Measurements from ENCODE around the gene UBLCP1. TPM values are rescaled to one million over a fixed set of nuclear protein-coding genes. Genes with fewer than 3 reads are reported as not detected.
"Not testable (repeated sequence)": the region's sequence is repeated elsewhere in the genome, so short reads cannot be mapped to it uniquely, and the experiment has no call there.

UBLCP1 gene
- total and polyA plus RNA-seq, 2 donors (not counting 1 experiment from before 2014, with no cell fraction given): 9.6 to 25.1 TPM

GRCh38 chr5:159263569-159263905 lies 447 bp downstream of the UBLCP1 start:
- ATAC-seq (ENCODE audit: low read depth) (no peak), DNase-seq (no peak)
- TF ChIP-seq CTCF (IDR thresholded peaks at IDR 0.05): no peak
- TF ChIP-seq EZH2 (IDR thresholded peaks at IDR 0.05; ENCODE audit: borderline replicate concordance, insufficient read depth, low read depth, low read length, poor library complexity, severe bottlenecking): no peak
- Mint-ChIP-seq H3K27me3 (no peaks in the 10 kb centered on the region), H3K4me3 (peak overlapping the region; percentile 96), H3K9me3 (ENCODE audit: insufficient read depth) (peaks cover 3% of the 10 kb centered on the region), H3K4me1 (peaks cover 34% of the 10 kb centered on the region), H3K27ac (peak overlapping the region; percentile 97)
- Histone ChIP-seq H3K4me2 (replicated peaks; ENCODE audit: low read depth, low read length, poor library complexity, severe bottlenecking) (peak overlapping the region; percentile 83), H2AFZ (ENCODE audit: insufficient read depth, low read depth, low read length, poor library complexity, severe bottlenecking) (peak overlapping the region; percentile 90), H3K4me3 (ENCODE audit: control extremely low read depth in 1 of 5, extremely low read depth in 1 of 5, insufficient read depth in 1 of 5, low read depth in 2 of 5, low read length in 4 of 5) (peak overlapping the region; percentile 84 to 96 (median 95)), H3K4me1 (ENCODE audit: control insufficient read depth in 2 of 2, insufficient read depth in 2 of 2, low read length in 2 of 2) (peaks cover 17 to 18% of the 10 kb centered on the region in 2 donors), H3K79me2 (ENCODE audit: control insufficient read depth, insufficient read depth, low read length) (peaks cover 38% of the 10 kb centered on the region), H3K36me3 (replicated peaks in 1 of 2; ENCODE audit: control extremely low read depth in 1 of 2, control insufficient read depth in 1 of 2, extremely low read depth in 1 of 2, insufficient read depth in 2 of 2, low read length in 1 of 2) (no peaks in the 10 kb centered on the region), H3K27ac (ENCODE audit: low read length in 2 of 2) (peak overlapping the region; percentile 87 to 88), H3K9ac (ENCODE audit: low read length) (peak overlapping the region; percentile 82), H4K20me1 (ENCODE audit: control insufficient read depth, insufficient read depth, low read length, poor library complexity, severe bottlenecking) (no peaks in the 10 kb centered on the region), H3K9me3 (ENCODE audit: control extremely low read depth in 1 of 3, control insufficient read depth in 2 of 3, insufficient read depth in 1 of 3, low read length in 2 of 3) (peaks cover 0 to 15% (median 10%) of the 10 kb centered on the region in 3 donors), H3K27me3 (replicated peaks in 1 of 4; ENCODE audit: control extremely low read depth in 1 of 4, control insufficient read depth in 3 of 4, insufficient read depth in 4 of 4, low read length in 3 of 4) (no peaks in the 10 kb centered on the region)
- WGBS (ENCODE audit: insufficient coverage): 12% methylated on average over 3 of the region's 10 CpGs
- intact Hi-C loops (cut with micrococcal nuclease): loop anchor here (1.0 to 5.0 kb wide), 6 partner anchors 65 to 1405 kb away; partner anchors contain the start of genes CLINT1, PWWP2A and TTC1
- CTCF ChIA-PET: interaction anchor here (0.5 to 2.1 kb wide), 3 partner anchors 54 to 253 kb away, joined by 3 to 7 read pairs (median 3); no protein-coding TSS in a partner anchor
- POLR2A ChIA-PET: interaction anchor here (1.2 kb wide), 1 partner anchor 65 kb away, joined by 7 read pairs; no protein-coding TSS in a partner anchor

- H3K27ac ChIP-seq (ENCODE audit: low read length in 2 of 2); POLR2A ChIA-PET; H3K9me3 Mint-ChIP-seq (ENCODE audit: insufficient read depth); H2AFZ ChIP-seq (ENCODE audit: insufficient read depth, low read depth, low read length, poor library complexity, severe bottlenecking); H3K27me3 ChIP-seq (replicated peaks in 1 of 4; ENCODE audit: control extremely low read depth in 1 of 4, control insufficient read depth in 3 of 4, insufficient read depth in 4 of 4, low read length in 3 of 4); DNase-seq; H3K9ac ChIP-seq (ENCODE audit: low read length); H3K27ac Mint-ChIP-seq; intact Hi-C loops (cut with micrococcal nuclease); H4K20me1 ChIP-seq (ENCODE audit: control insufficient read depth, insufficient read depth, low read length, poor library complexity, severe bottlenecking); H3K27me3 Mint-ChIP-seq; H3K4me3 Mint-ChIP-seq; H3K4me2 ChIP-seq (replicated peaks; ENCODE audit: low read depth, low read length, poor library complexity, severe bottlenecking); H3K4me3 ChIP-seq (ENCODE audit: control extremely low read depth in 1 of 5, extremely low read depth in 1 of 5, insufficient read depth in 1 of 5, low read depth in 2 of 5, low read length in 4 of 5); ATAC-seq (ENCODE audit: low read depth): not testable (repeated sequence)
- H3K4me1 Mint-ChIP-seq: peaks cover 34% of the 10 kb centered on the region
- 100% methylated on average over 1 of the region's 2 CpGs for WGBS (ENCODE audit: insufficient coverage)
- H3K79me2 ChIP-seq (ENCODE audit: control insufficient read depth, insufficient read depth, low read length): peaks cover 32% of the 10 kb centered on the region
- peaks cover 17 to 18% of the 10 kb centered on the region in 2 donors for H3K4me1 ChIP-seq (ENCODE audit: control insufficient read depth in 2 of 2, insufficient read depth in 2 of 2, low read length in 2 of 2)
- CTCF ChIA-PET: interaction anchor here (2.1 kb wide), 1 partner anchor 110 kb away, joined by 8 read pairs; no protein-coding TSS in a partner anchor
- peaks cover 3 to 24% of the 10 kb centered on the region in 2 experiments for H3K36me3 ChIP-seq (replicated peaks in 1 of 2; ENCODE audit: control extremely low read depth in 1 of 2, control insufficient read depth in 1 of 2, extremely low read depth in 1 of 2, insufficient read depth in 2 of 2, low read length in 1 of 2)
- peaks cover 0 to 15% (median 10%) of the 10 kb centered on the region in 3 donors for H3K9me3 ChIP-seq (ENCODE audit: control extremely low read depth in 1 of 3, control insufficient read depth in 2 of 3, insufficient read depth in 1 of 3, low read length in 2 of 3)
Observed at GRCh38 chr5:159266764-159267163, 3.7 kb downstream of the UBLCP1 start.
